Smooth muscle cell (in vitro differentiated cells): ENCODE data around the gene APLP2. TPM values are rescaled to one million over a fixed set of nuclear protein-coding genes. Genes with fewer than 3 reads are reported as not detected.

Experiments used
- DNase-seq: peaks from one replicate; lab custom pipeline; 2025; ENCODE audit not compliant: unreplicated experiment; lab: John Stamatoyannopoulos, UW
- H2AFZ ChIP-seq: fragments of 200-600 bp; sonication (generic); 2 replicates; pipeline ENCODE4 v1.6.0; 2016; ENCODE audit warnings: antibody characterized with exemption, low read depth, mild to moderate bottlenecking
- H3F3A ChIP-seq: fragments of 200-600 bp; sonication (generic); 2 replicates; pipeline ENCODE4 v1.6.0; 2017; ENCODE audit warnings: antibody characterized with exemption, low read depth
- H3K27ac ChIP-seq: fragments of 200-600 bp; sonication (generic); 2 replicates; pipeline ENCODE4 v1.5.1; 2016; ENCODE audit warnings: low read depth, mild to moderate bottlenecking
- H3K27me3 ChIP-seq: fragments of 200-600 bp; sonication (generic); 2 replicates; pipeline ENCODE4 v1.6.1; 2016; ENCODE audit warnings: low read depth, mild to moderate bottlenecking
- H3K36me3 ChIP-seq: fragments of 200-600 bp; sonication (generic); 2 replicates; pipeline ENCODE4 v1.5.1; 2016; ENCODE audit warnings: low read depth
- H3K4me1 ChIP-seq: fragments of 200-600 bp; sonication (generic); 2 replicates; pipeline ENCODE4 v1.5.1; 2016; ENCODE audit warnings: low read depth
- H3K4me2 ChIP-seq: fragments of 200-600 bp; sonication (generic); 2 replicates; pipeline ENCODE4 v1.6.0; 2016; ENCODE audit warnings: mild to moderate bottlenecking
- H3K4me3 ChIP-seq: fragments of 200-600 bp; sonication (generic); 2 replicates; pipeline ENCODE4 v1.5.1; 2016; ENCODE audit warnings: mild to moderate bottlenecking
- H3K79me2 ChIP-seq: fragments of 200-600 bp; sonication (generic); 2 replicates; pipeline ENCODE4 v1.6.0; 2016; ENCODE audit warnings: low read depth, mild to moderate bottlenecking
- H3K9ac ChIP-seq: fragments of 200-600 bp; sonication (generic); 2 replicates; pipeline ENCODE4 v1.6.0; 2016; ENCODE audit warnings: low read depth
- H3K9me3 ChIP-seq: fragments of 200-600 bp; sonication (generic); replicated peaks from 2 replicates; pipeline ENCODE4 v1.5.1; 2016; ENCODE audit warnings: low read depth
- H4K20me1 ChIP-seq: fragments of 200-600 bp; sonication (generic); 2 replicates; pipeline ENCODE4 v1.6.0; 2016; ENCODE audit warnings: low read depth
- CTCF ChIP-seq: fragments of 200-600 bp; sonication (generic); IDR thresholded peaks from 2 replicates; pipeline ENCODE4 v1.5.1; 2017; ENCODE audit warnings: borderline replicate concordance, mild to moderate bottlenecking, antibody characterized with exemption; ENCODE audit not compliant: insufficient read depth, poor library complexity, severe bottlenecking
- WGBS: methylation state at CpG from one replicate; pipeline ENCODE4 v1.1.7; 2016; ENCODE audit warnings: low lambda C conversion rate; 5-methylcytosine and 5-hydroxymethylcytosine counted together
- polyA plus RNA-seq: library from polyadenylated mRNA; unstranded; fragments of >200 nt; fragmentation: Nextera tagmentation; extraction: Ambion mirVana; gene quantifications from 2 replicates; pipeline ENCODE4 v1.2.1, GENCODE V29; 2016
- total RNA-seq: library from RNA; depleted of rRNA; stranded (reverse); fragments of >200 nt; gene quantifications from 2 replicates; pipeline ENCODE4 v1.2.3, GENCODE V29; 2014

The APLP2 gene
- total and polyA plus RNA-seq, 2 experiments from 2014 or later, result 121 to 146 TPM

DNA sequence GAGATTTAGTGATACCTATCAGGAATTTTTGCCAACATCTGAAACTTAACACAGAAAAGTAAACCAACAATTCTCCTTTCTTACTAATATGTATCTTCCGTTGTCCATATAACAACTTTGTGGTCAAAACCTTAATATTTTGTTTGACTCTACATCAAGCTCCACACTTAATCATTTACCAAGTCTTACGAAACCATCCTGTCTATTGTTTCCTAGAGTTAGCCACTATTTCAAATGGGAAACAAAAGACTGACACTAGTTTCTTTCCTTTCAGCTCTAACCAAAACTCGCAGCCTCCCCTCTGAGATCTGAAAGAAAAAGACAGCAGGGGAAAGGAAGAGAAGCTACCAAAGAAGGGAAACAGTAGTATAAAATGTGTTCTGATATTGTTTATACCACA, 40.6 kb upstream of the APLP2 start:
- H4K20me1 ChIP-seq, result no peaks in the 10 kb centered on the region
- H3K4me1 ChIP-seq, result no peaks in the 10 kb centered on the region
- TF ChIP-seq CTCF, result no peak
- no peak overlapping the region for H2AFZ ChIP-seq
- H3K9ac ChIP-seq, result no peak overlapping the region
- no peak overlapping the region for H3K4me3 ChIP-seq
- no peaks in the 10 kb centered on the region for H3K79me2 ChIP-seq
- no peak overlapping the region for H3K4me2 ChIP-seq
- 93% methylated on average over 3 of the region's 3 CpGs for WGBS
- no peaks in the 10 kb centered on the region for H3F3A ChIP-seq
- H3K27me3 ChIP-seq, result no peaks in the 10 kb centered on the region
- H3K27ac ChIP-seq, result no peak overlapping the region
- DNase-seq, result no peak
- no peaks in the 10 kb centered on the region for H3K36me3 ChIP-seq
- H3K9me3 ChIP-seq, result no peaks in the 10 kb centered on the region

- Histone ChIP-seq H3K27me3 (no peaks in the 10 kb centered on the region), H3K79me2 (no peaks in the 10 kb centered on the region), H3K4me1 (no peaks in the 10 kb centered on the region), H2AFZ (no peak overlapping the region), H4K20me1 (no peaks in the 10 kb centered on the region), H3K9ac (no peak overlapping the region), H3K4me3 (no peak overlapping the region), H3K4me2 (no peak overlapping the region), H3K36me3 (no peaks in the 10 kb centered on the region), H3K27ac (no peak overlapping the region), H3F3A (no peaks in the 10 kb centered on the region), H3K9me3 (no peaks in the 10 kb centered on the region)
- WGBS, result 56% methylated on average over 1 of the region's 1 CpG
- no peak for TF ChIP-seq CTCF
- DNase-seq, result no peak
These were observed 38.6 kb upstream of the APLP2 start for GRCh38 chr11:130031056-130031455.

- no peak overlapping the region for H3K4me3 ChIP-seq
- DNase-seq, result no peak
- no peak overlapping the region for H3K9ac ChIP-seq
- H3K36me3 ChIP-seq, result no peaks in the 10 kb centered on the region
- WGBS, result 84% methylated on average over 2 of the region's 2 CpGs
- H3K27me3 ChIP-seq, result no peaks in the 10 kb centered on the region
- H2AFZ ChIP-seq, result no peak overlapping the region
- no peak for TF ChIP-seq CTCF
- H3K4me2 ChIP-seq, result no peak overlapping the region
- H4K20me1 ChIP-seq, result no peaks in the 10 kb centered on the region
- H3K27ac ChIP-seq, result no peak overlapping the region
- H3K4me1 ChIP-seq, result peaks cover 2% of the 10 kb centered on the region
- H3F3A ChIP-seq, result no peaks in the 10 kb centered on the region
- no peaks in the 10 kb centered on the region for H3K9me3 ChIP-seq
- no peaks in the 10 kb centered on the region for H3K79me2 ChIP-seq
These were observed 37.7 kb upstream of the APLP2 start for GRCh38 chr11:130031945-130032344.

GRCh38 chr11:130032931-130033330, 36.8 kb upstream of the APLP2 start:
- H3K79me2 ChIP-seq, result no peaks in the 10 kb centered on the region
- no peaks in the 10 kb centered on the region for H3K27me3 ChIP-seq
- H3K4me3 ChIP-seq, result no peak overlapping the region
- no peak for TF ChIP-seq CTCF
- H3K9ac ChIP-seq, result no peak overlapping the region
- H3F3A ChIP-seq, result no peaks in the 10 kb centered on the region
- no peak overlapping the region for H3K4me2 ChIP-seq
- H3K4me1 ChIP-seq, result peaks cover 10% of the 10 kb centered on the region
- H3K36me3 ChIP-seq, result no peaks in the 10 kb centered on the region
- H3K9me3 ChIP-seq, result no peaks in the 10 kb centered on the region
- H4K20me1 ChIP-seq, result no peaks in the 10 kb centered on the region
- no peak overlapping the region for H3K27ac ChIP-seq
- H2AFZ ChIP-seq, result no peak overlapping the region
- 98% methylated on average over 44 of the region's 44 CpGs for WGBS
- DNase-seq, result no peak
